Neural progenitor cell (in vitro differentiated cells): Measurements from ENCODE around the gene KAZN.

ENCODE experiments used
- EZH2 ChIP-seq: fragments of 200-600 bp; sonication (generic); IDR thresholded peaks from 2 replicates; pipeline ENCODE4 v1.6.1; 2017; ENCODE audit warnings: antibody characterized with exemption, mild to moderate bottlenecking, moderate library complexity
- EZH2phosphoT487 ChIP-seq: fragments of 200-600 bp; sonication (generic); IDR thresholded peaks from 2 replicates; pipeline ENCODE4 v1.6.1; 2017; ENCODE audit warnings: antibody characterized with exemption
- TF ChIP-seq, protein P1 (sequence below): fragments of 200-600 bp; sonication (generic); IDR thresholded peaks from 2 replicates; pipeline ENCODE4 v1.5.1; 2017; ENCODE audit warnings: antibody characterized with exemption, mild to moderate bottlenecking

DNA sequence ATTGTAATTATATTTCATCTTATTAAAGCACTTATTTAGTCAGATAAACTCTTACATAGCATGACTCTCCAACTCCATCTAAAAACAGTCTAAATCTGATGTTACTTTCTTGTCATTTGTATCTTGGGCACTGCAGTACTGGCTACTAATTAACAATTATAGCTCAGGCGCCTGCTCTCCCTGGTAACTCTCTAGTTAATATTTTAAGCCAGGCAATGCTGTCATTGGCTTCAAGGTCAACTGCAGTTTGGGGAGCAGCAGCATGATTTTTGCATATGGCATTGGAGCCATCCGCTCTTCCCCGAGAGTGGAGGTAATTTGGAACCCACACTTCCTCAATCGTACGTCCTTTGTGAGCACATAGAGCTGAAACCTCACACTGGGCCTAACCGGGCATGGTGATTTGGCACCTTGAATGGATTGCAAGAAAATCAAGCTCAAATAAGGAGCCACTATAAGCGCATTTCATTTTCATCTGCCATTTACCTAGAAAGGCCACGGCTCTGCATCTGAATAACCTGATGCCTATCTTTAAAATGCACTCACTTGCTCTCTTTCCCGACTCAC, 187.7 kb downstream of the KAZN start:
- TF ChIP-seq, protein P1, sequence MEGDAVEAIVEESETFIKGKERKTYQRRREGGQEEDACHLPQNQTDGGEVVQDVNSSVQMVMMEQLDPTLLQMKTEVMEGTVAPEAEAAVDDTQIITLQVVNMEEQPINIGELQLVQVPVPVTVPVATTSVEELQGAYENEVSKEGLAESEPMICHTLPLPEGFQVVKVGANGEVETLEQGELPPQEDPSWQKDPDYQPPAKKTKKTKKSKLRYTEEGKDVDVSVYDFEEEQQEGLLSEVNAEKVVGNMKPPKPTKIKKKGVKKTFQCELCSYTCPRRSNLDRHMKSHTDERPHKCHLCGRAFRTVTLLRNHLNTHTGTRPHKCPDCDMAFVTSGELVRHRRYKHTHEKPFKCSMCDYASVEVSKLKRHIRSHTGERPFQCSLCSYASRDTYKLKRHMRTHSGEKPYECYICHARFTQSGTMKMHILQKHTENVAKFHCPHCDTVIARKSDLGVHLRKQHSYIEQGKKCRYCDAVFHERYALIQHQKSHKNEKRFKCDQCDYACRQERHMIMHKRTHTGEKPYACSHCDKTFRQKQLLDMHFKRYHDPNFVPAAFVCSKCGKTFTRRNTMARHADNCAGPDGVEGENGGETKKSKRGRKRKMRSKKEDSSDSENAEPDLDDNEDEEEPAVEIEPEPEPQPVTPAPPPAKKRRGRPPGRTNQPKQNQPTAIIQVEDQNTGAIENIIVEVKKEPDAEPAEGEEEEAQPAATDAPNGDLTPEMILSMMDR: no peak
- TF ChIP-seq EZH2phosphoT487: no peak
- no peak for TF ChIP-seq EZH2
